Esophagus muscularis mucosa (tissue), 3 donors: ENCODE measurements around the gene PYGM.

Source experiments
- CTCF ChIP-seq, 3 experiments: fragments of 200-600 bp in 2 of 3; fragments of 450-650 bp in 1 of 3; sonication (generic) in 2 of 3; IDR thresholded peaks; one replicate each; pipeline ENCODE4 v1.5.1; 2017 to 2019; ENCODE audit warnings: antibody characterized with exemption in 3 of 3, mild to moderate bottlenecking in 2 of 3, moderate library complexity in 1 of 3
- POLR2A ChIP-seq: fragments of 450-650 bp; IDR thresholded peaks from one replicate; pipeline ENCODE4 v1.6.1; 2017; ENCODE audit warnings: antibody characterized with exemption, moderate library complexity, mild to moderate bottlenecking, low read depth

- TF ChIP-seq CTCF (IDR thresholded peaks at IDR 0.05) (no peak), POLR2A (no peak)
These were observed 14.4 kb upstream of the PYGM start for GRCh38 chr11:64774144-64774543.
